Activated T-helper 1 cell treated with anti-CD3 and anti-CD28 coated beads, Interleukin-12 subunit alpha, Interleukin-12 subunit beta, Interleukin-2, Interleukin-4 antibody, amounts not matched to agents 30 ng/mL and 10 ng/mL and 1 ng/mL, durations not matched to agents 14 hours and 24 hours and 36 hours (primary cell): ENCODE measurements around the gene RUVBL1. TPM values are rescaled to one million over a fixed set of nuclear protein-coding genes. Genes with fewer than 3 reads are reported as not detected.
A peak's percentile ranks its signal among the peaks of the same experiment; 100 is the strongest.

Source experiments
- DNase-seq: peaks from one replicate; pipeline ENCODE4 v3.0.0; 2021; ENCODE audit warnings: low spot score
- H3K27ac Mint-ChIP-seq: one replicate; pipeline ENCODE4 v1.8.0; 2021; ENCODE audit warnings: mild to moderate bottlenecking, mixed read lengths
- H3K27me3 Mint-ChIP-seq: one replicate; pipeline ENCODE4 v1.8.0; 2022; ENCODE audit warnings: mild to moderate bottlenecking, moderate library complexity, mixed read lengths; ENCODE audit not compliant: insufficient read depth
- H3K36me3 Mint-ChIP-seq: one replicate; pipeline ENCODE4 v1.8.0; 2021; ENCODE audit warnings: low read depth, mixed read lengths
- H3K4me1 Mint-ChIP-seq: one replicate; pipeline ENCODE4 v1.8.0; 2021; ENCODE audit warnings: low read depth, mixed read lengths
- H3K4me3 Mint-ChIP-seq: one replicate; pipeline ENCODE4 v1.8.0; 2021; ENCODE audit warnings: mild to moderate bottlenecking, moderate library complexity, mixed read lengths
- H3K9me3 Mint-ChIP-seq: one replicate; pipeline ENCODE4 v1.8.0; 2021; ENCODE audit warnings: mixed read lengths
- intact Hi-C: fragments of 100-400 bp; cut with micrococcal nuclease; formaldehyde crosslinking; loops from one replicate; pipeline ENCODE4 v1.15.1; 2024
- total RNA-seq: library from RNA; stranded (reverse); gene quantifications from 2 replicates; pipeline ENCODE4 v1.2.3, GENCODE V29; 2022

The RUVBL1 gene
- total RNA-seq, 1 donor from 2014 or later = 135 TPM

DNA sequence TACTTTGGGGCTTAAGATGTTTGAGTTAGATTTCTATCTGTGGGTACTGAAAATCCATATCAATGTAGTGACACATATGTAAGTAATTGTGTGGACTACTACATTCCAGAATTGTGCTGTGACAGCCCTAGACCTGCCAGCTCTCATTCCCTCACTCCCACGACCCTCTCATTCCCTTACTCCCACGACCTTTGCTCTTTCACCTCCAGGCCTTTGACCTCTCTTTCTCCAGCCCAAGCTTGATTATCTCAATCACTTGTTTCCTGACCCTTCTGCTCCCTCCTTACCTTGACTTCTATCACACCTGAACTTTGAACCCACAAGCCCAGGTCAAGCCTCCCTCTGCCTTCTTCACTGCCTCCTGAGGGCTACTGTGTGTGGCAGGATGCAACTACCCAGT, 3.6 kb upstream of the RUVBL1 start:
- H3K27ac Mint-ChIP-seq = no peak overlapping the region

GRCh38 chr3:128123156-128123537, 465 bp downstream of the RUVBL1 start:
- intact Hi-C loops = loop anchor here (1.0 to 10.0 kb wide), 10 partner anchors 11 to 1276 kb away; partner anchors contain the start of genes ABTB1, ACAD9, EEFSEC and SEC61A1
- DNase-seq = no peak
- Mint-ChIP-seq H3K4me3 (peak overlapping the region; percentile 99), H3K27me3 (no peaks in the 10 kb centered on the region), H3K4me1 (peaks cover 30% of the 10 kb centered on the region), H3K9me3 (peaks cover 8% of the 10 kb centered on the region), H3K36me3 (peaks cover 19% of the 10 kb centered on the region), H3K27ac (peak overlapping the region; percentile 99)

More for the DNA sequence above, 3.6 kb upstream of the RUVBL1 start:
- intact Hi-C loops = loop anchor here (10.0 kb wide), 1 partner anchor 452 kb away; the partner anchor contains the start of gene ABTB1
- Mint-ChIP-seq H3K4me3 (no peak overlapping the region), H3K9me3 (peaks cover 8% of the 10 kb centered on the region), H3K36me3 (peaks cover 3% of the 10 kb centered on the region), H3K4me1 (peaks cover 17% of the 10 kb centered on the region), H3K27me3 (peaks cover 10% of the 10 kb centered on the region)
- DNase-seq = no peak

- no peak for DNase-seq
- H3K36me3 Mint-ChIP-seq = peaks cover 23% of the 10 kb centered on the region
- no peaks in the 10 kb centered on the region for H3K27me3 Mint-ChIP-seq
- peaks cover 30% of the 10 kb centered on the region for H3K4me1 Mint-ChIP-seq
- peak overlapping the region; percentile 99 for H3K4me3 Mint-ChIP-seq
- peaks cover 8% of the 10 kb centered on the region for H3K9me3 Mint-ChIP-seq
- intact Hi-C loops = loop anchor here (2.0 to 10.0 kb wide), 5 partner anchors 47 to 1277 kb away; partner anchors contain the start of genes ABTB1 and ACAD9
- H3K27ac Mint-ChIP-seq = peak overlapping the region; percentile 8
These were observed 1.6 kb downstream of the RUVBL1 start for GRCh38 chr3:128122013-128122412.

- peaks cover 50% of the 10 kb centered on the region for H3K4me1 Mint-ChIP-seq
- peak overlapping the region; percentile 59 for H3K27ac Mint-ChIP-seq
- H3K36me3 Mint-ChIP-seq = peaks cover 48% of the 10 kb centered on the region
These were observed 9.5 kb downstream of the RUVBL1 start for GRCh38 chr3:128113817-128114794.

DNA sequence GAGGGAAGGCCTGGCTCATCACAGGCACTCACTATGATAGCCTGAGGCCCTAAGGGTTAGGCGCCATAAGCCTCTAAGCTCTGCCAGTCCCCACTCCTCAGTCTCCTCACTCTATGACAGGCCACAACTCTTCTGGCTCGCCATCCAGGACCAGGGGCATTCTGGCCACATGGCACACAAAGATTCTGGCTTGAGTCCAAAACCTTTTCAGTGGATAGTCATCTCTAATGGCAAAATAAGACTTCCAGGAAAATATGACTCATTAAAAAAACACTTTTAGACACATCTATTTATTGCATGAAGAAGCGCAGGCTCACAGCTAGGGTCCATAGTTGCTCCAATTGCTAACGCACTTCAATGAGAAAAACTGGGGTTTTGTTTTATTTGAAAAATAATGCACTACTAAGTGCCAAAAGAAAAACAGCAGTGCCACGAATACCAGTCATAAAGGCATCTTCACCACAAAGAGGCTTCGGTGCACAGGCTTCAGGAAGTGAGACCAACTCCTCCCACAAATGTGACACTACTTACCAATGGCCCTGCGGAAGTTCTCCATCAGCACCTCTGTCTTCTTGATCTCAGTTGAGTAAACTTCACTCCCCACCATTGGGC, 11.1 kb downstream of the RUVBL1 start:
- peaks cover 44% of the 10 kb centered on the region for H3K4me1 Mint-ChIP-seq
- DNase-seq = peak; percentile 21
- peaks cover 37% of the 10 kb centered on the region for H3K36me3 Mint-ChIP-seq
- H3K4me3 Mint-ChIP-seq = peak overlapping the region; percentile 15
- intact Hi-C loops = loop anchor here (1.0 kb wide), 1 partner anchor 11 kb away; the partner anchor contains the start of gene RUVBL1
- no peaks in the 10 kb centered on the region for H3K9me3 Mint-ChIP-seq
- H3K27me3 Mint-ChIP-seq = no peaks in the 10 kb centered on the region
- H3K27ac Mint-ChIP-seq = peak overlapping the region; percentile 90

More at GRCh38 chr3:128113817-128114794, 9.5 kb downstream of the RUVBL1 start:
- Mint-ChIP-seq H3K9me3 (no peaks in the 10 kb centered on the region), H3K4me3 (peak overlapping the region; percentile 8), H3K27me3 (no peaks in the 10 kb centered on the region)
- intact Hi-C loops = no loop called here
- DNase-seq = no peak

GRCh38 chr3:128111147-128111546, 12.5 kb downstream of the RUVBL1 start:
- intact Hi-C loops = no loop called here
- Mint-ChIP-seq H3K4me1 (peaks cover 44% of the 10 kb centered on the region), H3K27ac (peak overlapping the region; percentile 9), H3K27me3 (no peaks in the 10 kb centered on the region), H3K36me3 (peaks cover 45% of the 10 kb centered on the region), H3K9me3 (no peaks in the 10 kb centered on the region), H3K4me3 (no peak overlapping the region)
- no peak for DNase-seq

DNA sequence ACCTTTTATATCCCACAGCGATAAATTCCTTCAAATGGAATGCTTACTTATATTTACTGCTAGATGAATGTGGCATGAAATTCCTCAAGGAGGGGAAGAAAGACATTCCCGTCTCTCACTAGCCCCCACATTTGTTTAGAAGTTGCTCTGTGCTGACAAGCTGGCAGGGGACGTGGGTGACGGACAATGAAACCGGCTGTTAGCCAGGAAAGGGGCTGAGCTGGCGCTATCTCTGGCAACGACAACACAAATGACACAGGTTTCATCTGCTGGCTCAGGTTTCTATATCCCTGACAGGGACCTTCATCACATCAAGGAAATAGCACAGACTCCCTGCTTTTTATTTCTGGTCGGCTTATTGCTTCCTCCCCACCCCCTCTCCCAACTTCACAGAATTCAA, 15.8 kb downstream of the RUVBL1 start:
- Mint-ChIP-seq H3K27me3 (no peaks in the 10 kb centered on the region), H3K4me1 (peaks cover 18% of the 10 kb centered on the region), H3K9me3 (no peaks in the 10 kb centered on the region), H3K4me3 (no peak overlapping the region), H3K36me3 (peaks cover 41% of the 10 kb centered on the region), H3K27ac (no peak overlapping the region)
- intact Hi-C loops = no loop called here
- no peak for DNase-seq

GRCh38 chr3:128103136-128103676, 20.4 kb downstream of the RUVBL1 start:
- Mint-ChIP-seq H3K4me3 (no peak overlapping the region), H3K27me3 (no peaks in the 10 kb centered on the region), H3K4me1 (peaks cover 4% of the 10 kb centered on the region), H3K9me3 (no peaks in the 10 kb centered on the region), H3K36me3 (peaks cover 34% of the 10 kb centered on the region), H3K27ac (no peak overlapping the region)
- intact Hi-C loops = no loop called here
- DNase-seq = no peak

DNA sequence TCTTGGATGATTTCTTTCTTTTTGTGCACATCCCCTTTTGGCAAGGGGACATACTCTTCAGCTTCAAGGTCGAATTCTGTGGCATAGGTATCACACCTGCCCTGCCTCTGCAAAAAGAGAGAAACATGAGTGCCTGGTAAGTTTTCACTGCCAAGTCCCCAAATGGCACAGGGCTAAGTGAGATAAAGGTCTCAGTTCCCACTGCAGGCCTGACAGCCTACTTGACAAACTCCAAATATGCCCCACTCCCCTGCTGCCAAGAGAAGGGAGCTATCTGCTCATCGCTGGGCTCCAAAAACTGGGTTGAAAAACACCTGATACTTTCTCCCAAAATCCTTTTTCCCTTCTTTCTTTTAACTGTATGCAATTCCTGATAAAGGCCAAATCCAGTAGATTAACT, 23.0 kb downstream of the RUVBL1 start:
- H3K9me3 Mint-ChIP-seq = no peaks in the 10 kb centered on the region
- H3K4me3 Mint-ChIP-seq = no peak overlapping the region
- DNase-seq = no peak
- intact Hi-C loops = no loop called here
- no peak overlapping the region for H3K27ac Mint-ChIP-seq
- H3K27me3 Mint-ChIP-seq = no peaks in the 10 kb centered on the region
- H3K36me3 Mint-ChIP-seq = peaks cover 38% of the 10 kb centered on the region
- peaks cover 4% of the 10 kb centered on the region for H3K4me1 Mint-ChIP-seq

GRCh38 chr3:128100161-128100560, 23.5 kb downstream of the RUVBL1 start:
- intact Hi-C loops = no loop called here
- H3K4me3 Mint-ChIP-seq = no peak overlapping the region
- H3K27me3 Mint-ChIP-seq = no peaks in the 10 kb centered on the region
- no peak for DNase-seq
- no peaks in the 10 kb centered on the region for H3K9me3 Mint-ChIP-seq
- H3K36me3 Mint-ChIP-seq = peaks cover 42% of the 10 kb centered on the region
- no peak overlapping the region for H3K27ac Mint-ChIP-seq
- H3K4me1 Mint-ChIP-seq = peaks cover 8% of the 10 kb centered on the region

DNA sequence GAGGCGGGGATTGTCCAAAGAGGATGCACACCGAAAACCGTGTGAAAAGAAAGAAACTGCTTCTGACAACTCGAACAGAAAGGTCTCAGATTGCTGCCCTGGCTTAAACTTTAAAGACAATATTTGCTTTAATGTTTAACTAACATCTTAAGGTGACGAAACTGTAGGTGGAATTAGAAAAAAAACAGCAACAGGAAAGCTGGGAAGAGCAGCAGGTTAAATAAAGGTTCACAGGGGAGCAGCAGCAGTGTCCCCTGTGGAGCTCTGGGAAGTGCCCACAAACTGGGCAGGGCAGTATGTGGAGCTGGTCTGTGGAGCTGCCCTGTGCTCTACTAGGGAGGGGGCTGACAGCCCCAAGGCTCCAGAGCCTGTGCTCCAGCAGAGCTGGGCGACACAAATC, 25.4 kb downstream of the RUVBL1 start:
- H3K4me3 Mint-ChIP-seq = no peak overlapping the region
- DNase-seq = no peak
- peaks cover 40% of the 10 kb centered on the region for H3K36me3 Mint-ChIP-seq
- peaks cover 19% of the 10 kb centered on the region for H3K4me1 Mint-ChIP-seq
- intact Hi-C loops = no loop called here
- H3K9me3 Mint-ChIP-seq = no peaks in the 10 kb centered on the region
- no peak overlapping the region for H3K27ac Mint-ChIP-seq
- no peaks in the 10 kb centered on the region for H3K27me3 Mint-ChIP-seq

- H3K4me1 Mint-ChIP-seq = peaks cover 19% of the 10 kb centered on the region
- peaks cover 30% of the 10 kb centered on the region for H3K36me3 Mint-ChIP-seq
- peak; percentile 66 for DNase-seq
- no peaks in the 10 kb centered on the region for H3K27me3 Mint-ChIP-seq
- H3K4me3 Mint-ChIP-seq = no peak overlapping the region
- no peak overlapping the region for H3K27ac Mint-ChIP-seq
- no peaks in the 10 kb centered on the region for H3K9me3 Mint-ChIP-seq
- intact Hi-C loops = loop anchor here (1.0 kb wide), 3 partner anchors 38 to 402 kb away; no protein-coding TSS in a partner anchor
These were observed 28.3 kb downstream of the RUVBL1 start for GRCh38 chr3:128095222-128095703.
